ENCODE data around the gene ZNF835.
A peak's percentile ranks its signal among the peaks of the same experiment; 100 is the strongest.

The ZNF835 gene

GRCh38 chr19:56671613-56671994 is at the start of gene ZNF835:
ZNF835 (minus strand) TSS chr19:56671757; CDS start chr19:56665198, 6,559 bp downstream.
- Histone ChIP-seq H3K27ac (no peak within 1 kb of the TSS), H3K4me3 (ENCODE audit: low read depth in 1 of 2, low read length in 1 of 2) (peak within 1 kb of the TSS; percentile 35 to 50), H3K27me3 (no peaks in the 10 kb centered on the region), H3K4me1 (ENCODE audit: control insufficient read depth in 1 of 2, insufficient read depth in 1 of 2, low read depth in 1 of 2, low read length in 1 of 2) (peaks cover 9 to 10% of the 10 kb centered on the region in 2 experiments), H3K36me3 (no peaks in the 10 kb centered on the region), H3K9me3 (no peaks in the 10 kb centered on the region)
- TF ChIP-seq CTCF (IDR thresholded peaks at IDR 0.05) = no peak

GRCh38 chr19:56720281-56720680 is 48.7 kb upstream of the ZNF835 start:
- no peak overlapping the region for H3K4me3 ChIP-seq (ENCODE audit: low read depth in 1 of 2, low read length in 1 of 2)
- no peak for TF ChIP-seq CTCF (IDR thresholded peaks at IDR 0.05)
- H3K27ac ChIP-seq = no peak overlapping the region
- H3K27me3 ChIP-seq = no peaks in the 10 kb centered on the region
- H3K9me3 ChIP-seq = no peaks in the 10 kb centered on the region
- H3K4me1 ChIP-seq (ENCODE audit: control insufficient read depth in 1 of 2, insufficient read depth in 1 of 2, low read depth in 1 of 2, low read length in 1 of 2) = no peaks in the 10 kb centered on the region
- H3K36me3 ChIP-seq = no peaks in the 10 kb centered on the region

- Histone ChIP-seq H3K27me3 (no peaks in the 10 kb centered on the region), H3K4me3 (ENCODE audit: low read depth in 1 of 2, low read length in 1 of 2) (no peak overlapping the region), H3K27ac (no peak overlapping the region), H3K36me3 (no peaks in the 10 kb centered on the region), H3K9me3 (no peaks in the 10 kb centered on the region), H3K4me1 (ENCODE audit: control insufficient read depth in 1 of 2, insufficient read depth in 1 of 2, low read depth in 1 of 2, low read length in 1 of 2) (no peaks in the 10 kb centered on the region)
- TF ChIP-seq CTCF (IDR thresholded peaks at IDR 0.05) = no peak
Observed at GRCh38 chr19:56718231-56718630, 46.7 kb upstream of the ZNF835 start.

- Histone ChIP-seq H3K27ac (no peak overlapping the region), H3K4me3 (ENCODE audit: low read depth in 1 of 2, low read length in 1 of 2) (no peak overlapping the region), H3K36me3 (no peaks in the 10 kb centered on the region), H3K9me3 (no peaks in the 10 kb centered on the region), H3K4me1 (ENCODE audit: control insufficient read depth in 1 of 2, insufficient read depth in 1 of 2, low read depth in 1 of 2, low read length in 1 of 2) (no peaks in the 10 kb centered on the region), H3K27me3 (no peaks in the 10 kb centered on the region)
- no peak for TF ChIP-seq CTCF (IDR thresholded peaks at IDR 0.05)
Observed at GRCh38 chr19:56712611-56713276, 41.2 kb upstream of the ZNF835 start.

- no peak for TF ChIP-seq CTCF (IDR thresholded peaks at IDR 0.05)
- no peak overlapping the region for H3K4me3 ChIP-seq (ENCODE audit: low read depth in 1 of 2, low read length in 1 of 2)
- H3K27me3 ChIP-seq = no peaks in the 10 kb centered on the region
- H3K9me3 ChIP-seq = no peaks in the 10 kb centered on the region
- no peaks in the 10 kb centered on the region for H3K4me1 ChIP-seq (ENCODE audit: control insufficient read depth in 1 of 2, insufficient read depth in 1 of 2, low read depth in 1 of 2, low read length in 1 of 2)
- H3K27ac ChIP-seq = no peak overlapping the region
- H3K36me3 ChIP-seq = no peaks in the 10 kb centered on the region
Observed at GRCh38 chr19:56710437-56710836, 38.9 kb upstream of the ZNF835 start.
